ENCODE results near the gene LAX1.
A peak's percentile ranks its signal among the peaks of the same experiment; 100 is the strongest.
"Not testable (repeated sequence)": the region's sequence is repeated elsewhere in the genome, so short reads cannot be mapped to it uniquely, and the experiment has no call there.

The LAX1 gene

GRCh38 chr1:203769505-203770343, 4.7 kb downstream of the LAX1 start:
- DNase-seq (ENCODE audit: low spot score) = peak; percentile 22

- DNase-seq (ENCODE audit: low spot score) = no peak
Observed at GRCh38 chr1:203771901-203772301, 6.9 kb downstream of the LAX1 start.

GRCh38 chr1:203772836-203773235, 7.9 kb downstream of the LAX1 start:
- no peak for DNase-seq (ENCODE audit: low spot score)

- DNase-seq (ENCODE audit: low spot score) = peak; percentile 82
Observed at GRCh38 chr1:203776636-203777035, 11.7 kb downstream of the LAX1 start.

GRCh38 chr1:203777596-203777995, 12.6 kb downstream of the LAX1 start:
- DNase-seq (ENCODE audit: low spot score) = no peak

GRCh38 chr1:203778146-203778545, 13.2 kb downstream of the LAX1 start:
- DNase-seq (ENCODE audit: low spot score) = no peak

GRCh38 chr1:203778789-203779188, 13.8 kb downstream of the LAX1 start:
- no peak for DNase-seq (ENCODE audit: low spot score)

- DNase-seq (ENCODE audit: low spot score) = no peak
Observed at GRCh38 chr1:203781962-203782361, 17.0 kb downstream of the LAX1 start.

GRCh38 chr1:203789966-203790365, 25.0 kb downstream of the LAX1 start:
- DNase-seq (ENCODE audit: low spot score) = no peak

- DNase-seq (ENCODE audit: low spot score) = no peak
Observed at GRCh38 chr1:203791498-203791897, 26.5 kb downstream of the LAX1 start.

GRCh38 chr1:203792486-203792885, 27.5 kb downstream of the LAX1 start:
- no peak for DNase-seq (ENCODE audit: low spot score)

- not testable (repeated sequence) for DNase-seq (ENCODE audit: low spot score)
Observed at GRCh38 chr1:203793561-203793960, 28.6 kb downstream of the LAX1 start.

GRCh38 chr1:203794764-203795440, 29.9 kb downstream of the LAX1 start:
- DNase-seq (ENCODE audit: low spot score) = no peak

- peak; percentile 98 for DNase-seq (ENCODE audit: low spot score)
Observed at GRCh38 chr1:203795441-203796235, 30.7 kb downstream of the LAX1 start, which contains the start of the genes ZBED6 and ZC3H11A. Gene ZBED6, plus strand, starts transcription at chr1:203795623. Its CDS starts 1,900 bp downstream, at chr1:203797523. Gene ZC3H11A, plus strand, starts transcription at chr1:203795623. Its CDS starts 21,448 bp downstream, at chr1:203817071.

- DNase-seq (ENCODE audit: low spot score) = no peak
Observed at GRCh38 chr1:203796236-203796605, 31.2 kb downstream of the LAX1 start.

- no peak for DNase-seq (ENCODE audit: low spot score)
Observed at GRCh38 chr1:203797216-203797615, 32.2 kb downstream of the LAX1 start.

GRCh38 chr1:203797948-203798655, 33.1 kb downstream of the LAX1 start:
- DNase-seq (ENCODE audit: low spot score) = no peak

- DNase-seq (ENCODE audit: low spot score) = no peak
Observed at GRCh38 chr1:203799157-203799556, 34.2 kb downstream of the LAX1 start.

- DNase-seq (ENCODE audit: low spot score) = no peak
Observed at GRCh38 chr1:203799971-203800370, 35.0 kb downstream of the LAX1 start.

GRCh38 chr1:203805689-203806088, 40.7 kb downstream of the LAX1 start:
- DNase-seq (ENCODE audit: low spot score) = no peak

GRCh38 chr1:203807196-203807595, 42.2 kb downstream of the LAX1 start:
- DNase-seq (ENCODE audit: low spot score) = no peak

All from globus pallidus (tissue), 1 donor.